ENCODE results near the gene JAK2.

- TF ChIP-seq ZNF8 (CRISPR knock-in tag; IDR thresholded peaks at IDR 0.05) (no peak), CSDC2 (CRISPR knock-in tag; IDR thresholded peaks at IDR 0.05) (no peak)
Measured at GRCh38 chr9:5085993-5086392, 100.9 kb downstream of the JAK2 start.
